GM23338 (cell line): ENCODE measurements around the gene UNC5A. TPM values are rescaled to one million over a fixed set of nuclear protein-coding genes. Genes with fewer than 3 reads are reported as not detected.
A peak's percentile ranks its signal among the peaks of the same experiment; 100 is the strongest.

Experiments
- ATAC-seq: fragments of 200-7000 bp; cut with Tn5 transposase; 3 replicates; pipeline ENCODE4 v1.9.1; 2020
- DNase-seq: peaks from one replicate; pipeline ENCODE4 v3.0.0-alpha.2; 2015; ENCODE audit warnings: low spot score
- H2AFZ ChIP-seq: fragments of 200-600 bp; sonication (generic); 2 replicates; pipeline ENCODE4 v1.8.0; 2016; ENCODE audit warnings: antibody characterized with exemption, mild to moderate bottlenecking, moderate library complexity
- H3F3A ChIP-seq: fragments of 200-600 bp; sonication (generic); replicated peaks from 2 replicates; pipeline ENCODE4 v1.8.0; 2017; ENCODE audit warnings: antibody characterized with exemption, mixed run types, low read depth
- H3K27ac ChIP-seq: fragments of 200-600 bp; sonication (generic); 2 replicates; pipeline ENCODE4 v1.6.1; 2016; ENCODE audit warnings: low read depth
- H3K27me3 ChIP-seq: fragments of 200-600 bp; sonication (generic); 2 replicates; pipeline ENCODE4 v1.8.0; 2016; ENCODE audit warnings: mild to moderate bottlenecking, mixed run types, moderate library complexity; ENCODE audit not compliant: insufficient read depth
- H3K36me3 ChIP-seq: fragments of 200-600 bp; sonication (generic); 2 replicates; pipeline ENCODE4 v1.8.0; 2016; ENCODE audit warnings: mild to moderate bottlenecking; ENCODE audit not compliant: insufficient read depth
- H3K4me1 ChIP-seq: fragments of 200-600 bp; sonication (generic); 2 replicates; pipeline ENCODE4 v1.8.0; 2016; ENCODE audit warnings: mild to moderate bottlenecking, moderate library complexity; ENCODE audit not compliant: insufficient read depth
- H3K4me2 ChIP-seq: fragments of 200-600 bp; sonication (generic); 2 replicates; pipeline ENCODE4 v1.7.1; 2017; ENCODE audit warnings: mixed run types
- H3K4me3 ChIP-seq: fragments of 200-600 bp; sonication (generic); 2 replicates; pipeline ENCODE4 v1.6.1; 2016; ENCODE audit warnings: mixed run types
- H3K79me2 ChIP-seq: fragments of 200-600 bp; sonication (generic); replicated peaks from 2 replicates; pipeline ENCODE4 v1.8.0; 2017; ENCODE audit warnings: mild to moderate bottlenecking; ENCODE audit not compliant: insufficient read depth
- H3K9me2 ChIP-seq: fragments of 200-600 bp; sonication (generic); 2 replicates; pipeline ENCODE4 v1.8.0; 2017; ENCODE audit not compliant: insufficient read depth
- H4K20me1 ChIP-seq: fragments of 200-600 bp; sonication (generic); replicated peaks from 2 replicates; pipeline ENCODE4 v1.8.0; 2017; ENCODE audit warnings: mild to moderate bottlenecking; ENCODE audit not compliant: insufficient read depth
- H3K27ac Mint-ChIP-seq: 2 replicates; pipeline ENCODE4 v1.8.0; 2020; ENCODE audit warnings: inconsistent platforms, mild to moderate bottlenecking, moderate library complexity, mixed read lengths
- H3K27me3 Mint-ChIP-seq: 3 replicates; pipeline ENCODE4 v1.8.0; 2022; ENCODE audit warnings: low read depth, mild to moderate bottlenecking, moderate library complexity, mixed read lengths, inconsistent platforms; ENCODE audit not compliant: insufficient read depth, poor library complexity
- H3K36me3 Mint-ChIP-seq: 3 replicates; pipeline ENCODE4 v1.8.0; 2021; ENCODE audit warnings: low read depth, mild to moderate bottlenecking, inconsistent platforms, moderate library complexity, mixed read lengths
- H3K4me1 Mint-ChIP-seq: 3 replicates; pipeline ENCODE4 v1.8.0; 2020; ENCODE audit warnings: mild to moderate bottlenecking, inconsistent platforms, mixed read lengths
- H3K4me3 Mint-ChIP-seq: 3 replicates; pipeline ENCODE4 v1.8.0; 2021; ENCODE audit warnings: moderate library complexity, mild to moderate bottlenecking, inconsistent platforms, mixed read lengths
- H3K9me3 Mint-ChIP-seq: 3 replicates; pipeline ENCODE4 v1.8.0; 2020; ENCODE audit warnings: moderate library complexity, mild to moderate bottlenecking, inconsistent platforms, mixed read lengths
- ETS1 ChIP-seq: IDR thresholded peaks from 2 replicates; pipeline ENCODE4 v1.6.1; 2016; ENCODE audit warnings: antibody characterized with exemption
- EZH2 ChIP-seq: fragments of 200-600 bp; sonication (generic); IDR thresholded peaks from one replicate; pipeline ENCODE4 v1.8.0; 2017; ENCODE audit warnings: antibody characterized with exemption, mild to moderate bottlenecking, low read depth; ENCODE audit not compliant: unreplicated experiment
- NANOG ChIP-seq: IDR thresholded peaks from 2 replicates; pipeline ENCODE4 v1.6.1; 2016; ENCODE audit warnings: antibody characterized with exemption, borderline replicate concordance
- POLR2AphosphoS5 ChIP-seq: IDR thresholded peaks from 2 replicates; pipeline ENCODE4 v1.6.1; 2016; ENCODE audit warnings: antibody characterized with exemption, low read depth
- STAT1 ChIP-seq: IDR thresholded peaks from one replicate; pipeline ENCODE4 v1.6.1; 2016; ENCODE audit warnings: antibody characterized with exemption; ENCODE audit not compliant: unreplicated experiment
- ZNF114 ChIP-seq: fragments of 250-450 bp; sonication (Bioruptor Pico); IDR thresholded peaks from 2 replicates; pipeline ENCODE4 v1.5.0; 2020; ENCODE audit warnings: mild to moderate bottlenecking, moderate library complexity
- ZNF331 ChIP-seq: fragments of 250-450 bp; sonication (Bioruptor Pico); IDR thresholded peaks from 2 replicates; pipeline ENCODE4 v1.5.0; 2020; ENCODE audit warnings: low read depth, mild to moderate bottlenecking, moderate library complexity
- ZNF462 ChIP-seq: fragments of 250-450 bp; sonication (Bioruptor Pico); IDR thresholded peaks from 2 replicates; pipeline ENCODE4 v1.5.0; 2020; ENCODE audit warnings: mild to moderate bottlenecking, moderate library complexity
- polyA plus RNA-seq: library from polyadenylated mRNA; unstranded; fragments of >200 nt; fragmentation: Nextera tagmentation; extraction: Ambion mirVana; gene quantifications from 2 replicates; pipeline ENCODE4 v1.2.1, GENCODE V29; 2016
- total RNA-seq: library from RNA; depleted of rRNA; stranded (reverse); fragments of >200 nt; shearing (Covaris generic); gene quantifications from 2 replicates; pipeline ENCODE4 v1.2.3, GENCODE V29; 2014
- TF ChIP-seq, protein P1 (sequence below), 2 experiments: fragments of 200-600 bp in 1 of 2; sonication (generic) in 1 of 2; conservative IDR thresholded peaks; 2 replicates each; pipeline versions ENCODE4 v1.5.1 to v1.6.1; 2016 to 2017; ENCODE audit warnings: antibody characterized with exemption in 2 of 2, low read depth in 2 of 2, mild to moderate bottlenecking in 2 of 2, moderate library complexity in 1 of 2
- TF ChIP-seq, protein P2 (sequence below): IDR thresholded peaks from one replicate; pipeline ENCODE4 v1.6.1; 2018; ENCODE audit warnings: antibody characterized with exemption; ENCODE audit not compliant: unreplicated experiment

UNC5A gene
- total and polyA plus RNA-seq, 2 experiments from 2014 or later, result 0.92 to 3.9 TPM

- Histone ChIP-seq H2AFZ (no peak overlapping the region), H3K9me2 (no peaks in the 10 kb centered on the region), H3F3A (no peaks in the 10 kb centered on the region), H4K20me1 (no peaks in the 10 kb centered on the region; the same call in 1 of the 2 replicates), H3K36me3 (no peaks in the 10 kb centered on the region), H3K4me3 (no peak overlapping the region), H3K79me2 (no peaks in the 10 kb centered on the region), H3K27ac (no peak overlapping the region), H3K27me3 (no peaks in the 10 kb centered on the region), H3K4me2 (no peak overlapping the region), H3K4me1 (no peaks in the 10 kb centered on the region)
- peaks cover 10% of the 10 kb centered on the region for H3K27me3 Mint-ChIP-seq
- H3K36me3 Mint-ChIP-seq, result no peaks in the 10 kb centered on the region
- ATAC-seq (peak; percentile 12; the same call in 2 of the 3 replicates), DNase-seq (no peak)
- H3K4me3 Mint-ChIP-seq, result no peak overlapping the region
- no peak for TF ChIP-seq STAT1
- no peak for TF ChIP-seq ZNF331 (CRISPR knock-in tag)
- no peak for TF ChIP-seq NANOG
- TF ChIP-seq POLR2AphosphoS5, result no peak
- TF ChIP-seq EZH2, result no peak
- TF ChIP-seq ZNF462, result no peak
- TF ChIP-seq ETS1, result no peak
- TF ChIP-seq, protein P1, sequence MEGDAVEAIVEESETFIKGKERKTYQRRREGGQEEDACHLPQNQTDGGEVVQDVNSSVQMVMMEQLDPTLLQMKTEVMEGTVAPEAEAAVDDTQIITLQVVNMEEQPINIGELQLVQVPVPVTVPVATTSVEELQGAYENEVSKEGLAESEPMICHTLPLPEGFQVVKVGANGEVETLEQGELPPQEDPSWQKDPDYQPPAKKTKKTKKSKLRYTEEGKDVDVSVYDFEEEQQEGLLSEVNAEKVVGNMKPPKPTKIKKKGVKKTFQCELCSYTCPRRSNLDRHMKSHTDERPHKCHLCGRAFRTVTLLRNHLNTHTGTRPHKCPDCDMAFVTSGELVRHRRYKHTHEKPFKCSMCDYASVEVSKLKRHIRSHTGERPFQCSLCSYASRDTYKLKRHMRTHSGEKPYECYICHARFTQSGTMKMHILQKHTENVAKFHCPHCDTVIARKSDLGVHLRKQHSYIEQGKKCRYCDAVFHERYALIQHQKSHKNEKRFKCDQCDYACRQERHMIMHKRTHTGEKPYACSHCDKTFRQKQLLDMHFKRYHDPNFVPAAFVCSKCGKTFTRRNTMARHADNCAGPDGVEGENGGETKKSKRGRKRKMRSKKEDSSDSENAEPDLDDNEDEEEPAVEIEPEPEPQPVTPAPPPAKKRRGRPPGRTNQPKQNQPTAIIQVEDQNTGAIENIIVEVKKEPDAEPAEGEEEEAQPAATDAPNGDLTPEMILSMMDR (conservative IDR thresholded peaks at IDR 0.05; ENCODE audit: low read depth in 2 of 2), result no peak
- no peak for TF ChIP-seq ZNF114
- TF ChIP-seq, protein P2, sequence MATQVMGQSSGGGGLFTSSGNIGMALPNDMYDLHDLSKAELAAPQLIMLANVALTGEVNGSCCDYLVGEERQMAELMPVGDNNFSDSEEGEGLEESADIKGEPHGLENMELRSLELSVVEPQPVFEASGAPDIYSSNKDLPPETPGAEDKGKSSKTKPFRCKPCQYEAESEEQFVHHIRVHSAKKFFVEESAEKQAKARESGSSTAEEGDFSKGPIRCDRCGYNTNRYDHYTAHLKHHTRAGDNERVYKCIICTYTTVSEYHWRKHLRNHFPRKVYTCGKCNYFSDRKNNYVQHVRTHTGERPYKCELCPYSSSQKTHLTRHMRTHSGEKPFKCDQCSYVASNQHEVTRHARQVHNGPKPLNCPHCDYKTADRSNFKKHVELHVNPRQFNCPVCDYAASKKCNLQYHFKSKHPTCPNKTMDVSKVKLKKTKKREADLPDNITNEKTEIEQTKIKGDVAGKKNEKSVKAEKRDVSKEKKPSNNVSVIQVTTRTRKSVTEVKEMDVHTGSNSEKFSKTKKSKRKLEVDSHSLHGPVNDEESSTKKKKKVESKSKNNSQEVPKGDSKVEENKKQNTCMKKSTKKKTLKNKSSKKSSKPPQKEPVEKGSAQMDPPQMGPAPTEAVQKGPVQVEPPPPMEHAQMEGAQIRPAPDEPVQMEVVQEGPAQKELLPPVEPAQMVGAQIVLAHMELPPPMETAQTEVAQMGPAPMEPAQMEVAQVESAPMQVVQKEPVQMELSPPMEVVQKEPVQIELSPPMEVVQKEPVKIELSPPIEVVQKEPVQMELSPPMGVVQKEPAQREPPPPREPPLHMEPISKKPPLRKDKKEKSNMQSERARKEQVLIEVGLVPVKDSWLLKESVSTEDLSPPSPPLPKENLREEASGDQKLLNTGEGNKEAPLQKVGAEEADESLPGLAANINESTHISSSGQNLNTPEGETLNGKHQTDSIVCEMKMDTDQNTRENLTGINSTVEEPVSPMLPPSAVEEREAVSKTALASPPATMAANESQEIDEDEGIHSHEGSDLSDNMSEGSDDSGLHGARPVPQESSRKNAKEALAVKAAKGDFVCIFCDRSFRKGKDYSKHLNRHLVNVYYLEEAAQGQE, result no peak
- H3K27ac Mint-ChIP-seq, result no peak overlapping the region
- H3K9me3 Mint-ChIP-seq, result no peaks in the 10 kb centered on the region
- peaks cover 17% of the 10 kb centered on the region for H3K4me1 Mint-ChIP-seq
Measured at GRCh38 chr5:176797456-176798050, 12.8 kb upstream of the UNC5A start.
